SK-N-SH (cell line): ENCODE results near the gene GALE. TPM values are rescaled to one million over a fixed set of nuclear protein-coding genes. Genes with fewer than 3 reads are reported as not detected.
"Not testable (repeated sequence)": the region's sequence is repeated elsewhere in the genome, so short reads cannot be mapped to it uniquely, and the experiment has no call there.

Source experiments
- CTCF ChIA-PET: fragments of 300-600, 350-600 bp; formaldehyde crosslinking; extraction: SDS; loops from one replicate; lab custom pipeline; 2021; lab: Yijun Ruan, JAX
- POLR2A ChIA-PET: fragments of 350-600 bp; sonication (Branson Sonifier 250); formaldehyde crosslinking; extraction: SDS; loops from one replicate; lab custom pipeline; 2020; ENCODE audit warnings: antibody characterized with exemption, inconsistent platforms; lab: Yijun Ruan, JAX
- DNase-seq: peaks from one replicate; pipeline ENCODE4 v3.0.0; 2012
- H2AFZ ChIP-seq: fragments of 200-600 bp; sonication (generic); 2 replicates; pipeline ENCODE4 v1.8.1; 2016; ENCODE audit warnings: antibody characterized with exemption, mild to moderate bottlenecking, low read depth
- H3F3A ChIP-seq: fragments of 200-600 bp; sonication (generic); replicated peaks from 2 replicates; pipeline ENCODE3; 2016; ENCODE audit warnings: antibody characterized with exemption, mild to moderate bottlenecking; ENCODE audit not compliant: insufficient read depth
- H3K27ac ChIP-seq, 2 experiments: fragments of 200-500 bp in 1 of 2; fragments of 200-600 bp in 1 of 2; sonication (Bioruptor generic) in 1 of 2; sonication (generic), shearing (Covaris generic) in 1 of 2; 2 replicates each; pipeline versions ENCODE4 v1.5.1 to v1.6.1; 2014 to 2016; ENCODE audit warnings: low read depth in 2 of 2, inconsistent platforms in 1 of 2, low read length in 1 of 2, mild to moderate bottlenecking in 1 of 2, mixed read lengths in 1 of 2
- H3K27me3 ChIP-seq: fragments of 200-600 bp; sonication (generic), shearing (Covaris generic); 2 replicates; pipeline ENCODE4 v1.6.1; 2016; ENCODE audit warnings: mixed run types; ENCODE audit not compliant: insufficient read depth
- H3K36me3 ChIP-seq, 2 experiments: fragments of 200-500 bp in 1 of 2; fragments of 200-600 bp in 1 of 2; sonication (Bioruptor generic) in 1 of 2; sonication (generic) in 1 of 2; replicated peaks in 1 of 2; 2 replicates each; pipeline versions ENCODE3 to v1.5.1; 2014 to 2016; ENCODE audit warnings: low read length in 1 of 2, mild to moderate bottlenecking in 1 of 2; ENCODE audit not compliant: insufficient read depth in 2 of 2, control insufficient read depth in 1 of 2
- H3K4me1 ChIP-seq, 2 experiments: fragments of 200-500 bp in 1 of 2; fragments of 200-600 bp in 1 of 2; sonication (Bioruptor generic) in 1 of 2; sonication (generic), shearing (Covaris generic) in 1 of 2; 2 replicates each; pipeline versions ENCODE4 v1.5.1 to v1.6.1; 2014 to 2016; ENCODE audit warnings: low read depth in 1 of 2, low read length in 1 of 2, mixed run types in 1 of 2; ENCODE audit not compliant: insufficient read depth in 2 of 2, control insufficient read depth in 1 of 2
- H3K4me2 ChIP-seq: fragments of 200-600 bp; sonication (generic), shearing (Covaris generic); 2 replicates; pipeline ENCODE4 v1.6.1; 2017; ENCODE audit warnings: mixed run types
- H3K4me3 ChIP-seq, 2 experiments: fragments of 200-500 bp in 1 of 2; fragments of 200-600 bp in 1 of 2; sonication (Bioruptor generic) in 1 of 2; sonication (generic), shearing (Covaris generic) in 1 of 2; 2 replicates each; pipeline versions ENCODE4 v1.5.1 to v1.8.1; 2014 to 2016; ENCODE audit warnings: low read depth in 2 of 2, inconsistent platforms in 1 of 2, low read length in 1 of 2, mild to moderate bottlenecking in 1 of 2, mixed read lengths in 1 of 2, moderate library complexity in 1 of 2
- H3K79me2 ChIP-seq: fragments of 200-600 bp; sonication (generic); 2 replicates; pipeline ENCODE4 v1.8.1; 2017; ENCODE audit warnings: mild to moderate bottlenecking; ENCODE audit not compliant: insufficient read depth
- H3K9ac ChIP-seq: fragments of 200-600 bp; sonication (generic); 2 replicates; pipeline ENCODE4 v1.6.1; 2017; ENCODE audit warnings: mixed run types
- H3K9me2 ChIP-seq: fragments of 200-600 bp; sonication (generic); 2 replicates; pipeline ENCODE4 v1.6.1; 2017; ENCODE audit warnings: mixed run types
- H3K9me3 ChIP-seq: fragments of 200-600 bp; sonication (generic); 2 replicates; pipeline ENCODE4 v1.6.1; 2017; ENCODE audit warnings: mixed run types, mild to moderate bottlenecking, moderate library complexity
- H4K20me1 ChIP-seq: fragments of 200-600 bp; sonication (generic); 2 replicates; pipeline ENCODE4 v1.6.1; 2017; ENCODE audit warnings: mild to moderate bottlenecking, mixed run types; ENCODE audit not compliant: insufficient read depth
- CHD2 ChIP-seq: fragments of 150-350 bp; IDR thresholded peaks from 2 replicates; pipeline ENCODE4 v1.6.1; 2018; ENCODE audit warnings: low read length; ENCODE audit not compliant: partially characterized antibody
- ELF1 ChIP-seq: IDR thresholded peaks from 2 replicates; pipeline ENCODE4 v1.4.0; 2012
- EP300 ChIP-seq, 2 experiments: IDR thresholded peaks; 2 replicates each; pipeline versions ENCODE4 v1.4.0 to v1.6.1; 2012; ENCODE audit warnings: borderline replicate concordance in 1 of 2, low read depth in 1 of 2, low read length in 1 of 2
- FOSL2 ChIP-seq: IDR thresholded peaks from 2 replicates; pipeline ENCODE4 v1.4.0; 2012; ENCODE audit warnings: low read depth, mild to moderate bottlenecking, moderate library complexity, borderline replicate concordance
- FOXJ3 ChIP-seq: sonication (generic); formaldehyde crosslinking; IDR thresholded peaks from 2 replicates; pipeline ENCODE4 v1.5.1; 2020; ENCODE audit warnings: mild to moderate bottlenecking, missing genetic modification reagents
- FOXM1 ChIP-seq: IDR thresholded peaks from 2 replicates; pipeline ENCODE4 v1.4.0; 2012; ENCODE audit warnings: low read depth, mild to moderate bottlenecking
- GATA2 ChIP-seq: sonication (generic); formaldehyde crosslinking; IDR thresholded peaks from 2 replicates; pipeline ENCODE4 v1.5.0; 2020; ENCODE audit warnings: mild to moderate bottlenecking, missing genetic modification reagents
- NFIC ChIP-seq: IDR thresholded peaks from 2 replicates; pipeline ENCODE4 v1.4.0; 2012; ENCODE audit warnings: borderline replicate concordance
- NRF1 ChIP-seq: IDR thresholded peaks from 2 replicates; pipeline ENCODE4 v1.6.1; 2012; ENCODE audit warnings: low read depth, mild to moderate bottlenecking, low read length
- RXRA ChIP-seq: IDR thresholded peaks from 2 replicates; pipeline ENCODE4 v1.4.0; 2012; ENCODE audit warnings: low read depth, mild to moderate bottlenecking, borderline replicate concordance
- SIN3A ChIP-seq: IDR thresholded peaks from 2 replicates; pipeline ENCODE4 v1.6.1; 2012; ENCODE audit warnings: low read depth, mild to moderate bottlenecking, low read length, moderate library complexity, borderline replicate concordance
- SMC3 ChIP-seq: IDR thresholded peaks from 2 replicates; pipeline ENCODE4 v1.6.1; 2012; ENCODE audit warnings: low read depth, low read length, improper control_type of control experiment
- TCF12 ChIP-seq: IDR thresholded peaks from 2 replicates; pipeline ENCODE4 v1.4.0; 2012
- TEAD4 ChIP-seq: IDR thresholded peaks from 2 replicates; pipeline ENCODE4 v1.4.0; 2012; ENCODE audit warnings: mild to moderate bottlenecking, borderline replicate concordance; ENCODE audit not compliant: insufficient read depth
- YY1 ChIP-seq: IDR thresholded peaks from 2 replicates; pipeline ENCODE4 v1.4.0; 2012; ENCODE audit warnings: low read depth, mild to moderate bottlenecking
- WGBS: methylation state at CpG from one replicate; pipeline ENCODE4 v1.1.6; 2017; ENCODE audit warnings: low lambda C conversion rate; 5-methylcytosine and 5-hydroxymethylcytosine counted together
- polyA plus RNA-seq, 3 experiments: library from polyadenylated mRNA; depleted of rRNA; stranded (reverse); fragments of >200 nt; gene quantifications; 2 replicates each; pipeline ENCODE4 v1.2.3, GENCODE V29; 2012
- TF ChIP-seq, protein P1 (sequence below): IDR thresholded peaks from 2 replicates; pipeline ENCODE4 v1.4.0; 2012; ENCODE audit warnings: low read depth
- TF ChIP-seq, protein P2 (sequence below): fragments of 150-350 bp; IDR thresholded peaks from 2 replicates; pipeline ENCODE4 v1.6.1; 2016; ENCODE audit warnings: mild to moderate bottlenecking, low read depth, low read length

Gene GALE
- polyA plus RNA-seq, 1 of the 3 experiments (the other 2 are of a cell fraction) = 71.7 TPM

DNA sequence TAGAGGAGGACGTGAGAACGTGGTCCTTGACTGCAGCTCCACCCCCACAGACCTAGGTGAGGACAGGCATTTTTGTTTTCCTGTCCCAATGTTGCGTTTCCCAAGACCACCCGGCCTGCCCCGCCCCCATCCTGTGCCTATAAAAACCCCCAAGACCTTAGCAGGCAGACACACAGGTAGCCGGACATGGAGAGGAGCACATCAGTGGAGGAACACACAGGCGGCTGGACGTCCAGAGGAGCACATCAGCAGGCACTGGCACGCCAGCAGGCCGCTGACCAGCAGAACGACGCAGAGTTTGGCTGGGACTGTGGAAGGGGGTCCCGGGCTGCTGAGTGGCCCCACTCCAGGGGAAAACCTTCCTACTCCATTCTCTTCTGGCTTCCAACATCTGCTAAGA, 37.4 kb upstream of the GALE start (continued):
- no peak for TF ChIP-seq CHD2
- TF ChIP-seq RXRA = no peak
- TF ChIP-seq, protein P1, sequence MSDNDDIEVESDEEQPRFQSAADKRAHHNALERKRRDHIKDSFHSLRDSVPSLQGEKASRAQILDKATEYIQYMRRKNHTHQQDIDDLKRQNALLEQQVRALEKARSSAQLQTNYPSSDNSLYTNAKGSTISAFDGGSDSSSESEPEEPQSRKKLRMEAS = no peak
- TF ChIP-seq FOSL2 = no peak

DNA sequence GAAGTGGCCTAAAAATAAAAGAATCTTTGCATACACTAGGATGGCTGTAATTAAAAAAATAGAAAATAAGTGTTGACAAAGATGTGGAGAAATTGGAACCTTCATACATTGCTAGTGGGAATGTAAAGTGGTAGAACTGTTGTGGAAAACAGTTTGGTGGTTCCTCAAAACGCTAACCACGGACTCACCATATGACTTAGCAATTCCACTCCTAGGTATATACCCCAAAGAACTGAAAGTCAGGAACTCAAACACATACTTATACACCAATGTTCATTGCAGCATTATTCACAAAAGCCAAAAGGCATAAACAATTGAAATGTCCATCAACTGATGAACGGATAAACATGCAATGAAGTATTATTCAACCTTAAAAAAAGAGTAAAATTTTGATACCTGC, 35.5 kb upstream of the GALE start:
- no peak for TF ChIP-seq TEAD4
- no peak for TF ChIP-seq FOXJ3
- TF ChIP-seq RXRA = no peak
- no peak for TF ChIP-seq YY1
- TF ChIP-seq SMC3 = no peak
- no peak for TF ChIP-seq FOXM1
- TF ChIP-seq, all 33 proteins: peak for 0
- Histone ChIP-seq H4K20me1 (no peaks in the 10 kb centered on the region), H3F3A (no peaks in the 10 kb centered on the region), H3K4me1 (peaks cover 0 to 6% of the 10 kb centered on the region in 2 experiments; a peak in 1 of 4 replicates), H3K9me2 (no peaks in the 10 kb centered on the region), H3K9ac (no peak overlapping the region), H3K9me3 (no peaks in the 10 kb centered on the region), H3K4me2 (no peak overlapping the region), H3K27ac (no peak overlapping the region), H3K4me3 (no peak overlapping the region), H3K27me3 (no peaks in the 10 kb centered on the region), H3K79me2 (no peaks in the 10 kb centered on the region), H3K36me3 (no peaks in the 10 kb centered on the region), H2AFZ (no peak overlapping the region)
- POLR2A ChIA-PET = no interaction called here
- DNase-seq = no peak
- CTCF ChIA-PET = no interaction called here
- 53% methylated on average over 3 of the region's 3 CpGs for WGBS

DNA sequence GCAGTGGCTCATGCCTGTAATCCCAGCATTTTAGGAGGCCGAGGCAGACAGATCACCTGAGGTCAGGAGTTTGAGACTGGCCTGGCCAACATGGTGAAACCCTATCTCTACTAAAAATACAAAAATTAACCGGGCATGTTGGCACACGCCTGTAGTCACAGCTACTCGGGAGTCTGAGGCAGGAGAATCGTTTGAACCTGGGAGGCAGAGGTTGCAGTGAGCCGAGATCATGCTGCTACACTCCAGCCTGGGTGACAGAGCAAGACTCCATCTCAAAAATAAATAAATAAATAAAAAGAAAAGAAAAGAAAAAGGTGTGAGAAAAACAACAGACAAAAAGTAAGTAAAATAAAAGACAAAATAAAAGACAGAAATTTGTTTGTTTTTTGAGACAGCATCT, 33.6 kb upstream of the GALE start:
- H3K4me1 ChIP-seq, POLR2A ChIA-PET, H3F3A ChIP-seq, H3K9ac ChIP-seq, H3K4me2 ChIP-seq, H2AFZ ChIP-seq, H3K36me3 ChIP-seq, H3K79me2 ChIP-seq, H3K4me3 ChIP-seq, H3K9me3 ChIP-seq, DNase-seq, H3K27me3 ChIP-seq, H3K9me2 ChIP-seq, H4K20me1 ChIP-seq, H3K27ac ChIP-seq: not testable (repeated sequence)
- WGBS = 49% methylated on average over 6 of the region's 6 CpGs
- CTCF ChIA-PET = interaction anchor here (0.7 to 1.4 kb wide), 4 partner anchors 14 to 32 kb away, joined by 3 to 7 read pairs (median 3); no protein-coding TSS in a partner anchor

DNA sequence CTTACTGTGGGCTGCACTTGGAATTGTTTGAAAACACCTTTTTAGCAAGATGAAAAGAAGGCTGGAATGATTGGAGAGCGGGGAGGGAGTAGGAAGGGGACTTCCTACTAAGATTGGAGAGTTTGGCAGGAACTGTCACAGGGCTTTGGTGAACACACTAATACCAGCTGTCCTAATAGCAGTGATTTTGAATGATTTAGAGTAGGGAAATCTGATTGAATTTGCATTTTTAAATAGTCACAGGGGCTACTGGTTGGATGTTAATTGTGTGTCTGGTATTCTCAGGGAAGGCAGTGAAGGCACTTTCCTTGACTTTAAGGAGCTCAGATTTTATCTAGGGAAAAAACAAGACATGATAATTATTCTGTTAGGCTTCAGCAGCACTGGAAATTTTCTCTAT, 27.2 kb upstream of the GALE start:
- Histone ChIP-seq H3K27ac (no peak overlapping the region), H3K9me2 (no peaks in the 10 kb centered on the region), H4K20me1 (no peaks in the 10 kb centered on the region), H3F3A (no peaks in the 10 kb centered on the region), H2AFZ (peak overlapping the region; percentile 56), H3K9me3 (no peaks in the 10 kb centered on the region), H3K4me1 (peaks cover 2 to 8% of the 10 kb centered on the region in 2 experiments; a peak in 2 of 4 replicates), H3K27me3 (no peaks in the 10 kb centered on the region), H3K79me2 (peaks cover 17% of the 10 kb centered on the region; the same call in 1 of the 2 replicates), H3K9ac (no peak overlapping the region), H3K4me3 (no peak overlapping the region), H3K36me3 (no peaks in the 10 kb centered on the region), H3K4me2 (no peak overlapping the region)
- ChIA-PET POLR2A (no interaction called here), CTCF (no interaction called here)
- no peak for DNase-seq
- WGBS = 89% methylated on average over 1 of the region's 1 CpG
- no peak for TF ChIP-seq EP300 (IDR thresholded peaks at IDR 0.05; ENCODE audit: borderline replicate concordance in 1 of 2, low read depth in 1 of 2, low read length in 1 of 2)
- TF ChIP-seq RXRA = no peak
- TF ChIP-seq SIN3A = no peak
- no peak for TF ChIP-seq TCF12
- no peak for TF ChIP-seq ELF1
- TF ChIP-seq, protein P1 = no peak
- TF ChIP-seq CHD2 = no peak
- no peak for TF ChIP-seq FOSL2
- no peak for TF ChIP-seq NFIC
- TF ChIP-seq GATA2 (CRISPR knock-in tag) = no peak
- TF ChIP-seq, protein P2, sequence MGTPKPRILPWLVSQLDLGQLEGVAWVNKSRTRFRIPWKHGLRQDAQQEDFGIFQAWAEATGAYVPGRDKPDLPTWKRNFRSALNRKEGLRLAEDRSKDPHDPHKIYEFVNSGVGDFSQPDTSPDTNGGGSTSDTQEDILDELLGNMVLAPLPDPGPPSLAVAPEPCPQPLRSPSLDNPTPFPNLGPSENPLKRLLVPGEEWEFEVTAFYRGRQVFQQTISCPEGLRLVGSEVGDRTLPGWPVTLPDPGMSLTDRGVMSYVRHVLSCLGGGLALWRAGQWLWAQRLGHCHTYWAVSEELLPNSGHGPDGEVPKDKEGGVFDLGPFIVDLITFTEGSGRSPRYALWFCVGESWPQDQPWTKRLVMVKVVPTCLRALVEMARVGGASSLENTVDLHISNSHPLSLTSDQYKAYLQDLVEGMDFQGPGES = no peak
- TF ChIP-seq NRF1 = no peak
